Loucy (cell line): ENCODE results near the gene IRGQ.
"Not testable (repeated sequence)": the region's sequence is repeated elsewhere in the genome, so short reads cannot be mapped to it uniquely, and the experiment has no call there.

Source experiments
- EZH2phosphoT487 ChIP-seq: fragments of 200-600 bp; IDR thresholded peaks from 2 replicates; pipeline ENCODE4 v1.6.1; 2018; ENCODE audit warnings: antibody characterized with exemption, mild to moderate bottlenecking, moderate library complexity, borderline replicate concordance
- TF ChIP-seq, protein P1 (sequence below): fragments of 200-600 bp; sonication (generic); conservative IDR thresholded peaks from 2 replicates; pipeline ENCODE4 v1.5.1; 2014; ENCODE audit warnings: mild to moderate bottlenecking, antibody characterized with exemption, low read length

DNA sequence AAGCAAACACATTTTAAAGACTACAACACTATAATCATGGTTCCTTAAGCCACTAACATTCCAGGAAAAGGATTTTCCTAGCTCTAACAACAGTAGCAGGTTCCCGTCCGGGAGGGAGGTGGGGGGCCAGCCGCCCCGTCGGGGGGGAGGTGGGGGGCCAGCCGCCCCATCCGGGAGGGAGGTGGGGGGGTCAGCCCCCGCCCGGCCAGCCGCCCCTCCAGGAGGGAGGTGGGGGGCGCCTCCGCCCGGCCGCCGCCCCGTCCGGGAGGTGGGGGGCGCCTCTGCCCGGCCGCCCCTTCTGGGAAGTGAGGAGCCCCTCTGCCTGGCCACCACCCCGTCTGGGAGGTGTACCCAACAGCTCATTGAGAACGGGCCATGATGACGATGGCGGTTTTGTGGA, 48.0 kb downstream of the IRGQ start:
- TF ChIP-seq, protein P1, sequence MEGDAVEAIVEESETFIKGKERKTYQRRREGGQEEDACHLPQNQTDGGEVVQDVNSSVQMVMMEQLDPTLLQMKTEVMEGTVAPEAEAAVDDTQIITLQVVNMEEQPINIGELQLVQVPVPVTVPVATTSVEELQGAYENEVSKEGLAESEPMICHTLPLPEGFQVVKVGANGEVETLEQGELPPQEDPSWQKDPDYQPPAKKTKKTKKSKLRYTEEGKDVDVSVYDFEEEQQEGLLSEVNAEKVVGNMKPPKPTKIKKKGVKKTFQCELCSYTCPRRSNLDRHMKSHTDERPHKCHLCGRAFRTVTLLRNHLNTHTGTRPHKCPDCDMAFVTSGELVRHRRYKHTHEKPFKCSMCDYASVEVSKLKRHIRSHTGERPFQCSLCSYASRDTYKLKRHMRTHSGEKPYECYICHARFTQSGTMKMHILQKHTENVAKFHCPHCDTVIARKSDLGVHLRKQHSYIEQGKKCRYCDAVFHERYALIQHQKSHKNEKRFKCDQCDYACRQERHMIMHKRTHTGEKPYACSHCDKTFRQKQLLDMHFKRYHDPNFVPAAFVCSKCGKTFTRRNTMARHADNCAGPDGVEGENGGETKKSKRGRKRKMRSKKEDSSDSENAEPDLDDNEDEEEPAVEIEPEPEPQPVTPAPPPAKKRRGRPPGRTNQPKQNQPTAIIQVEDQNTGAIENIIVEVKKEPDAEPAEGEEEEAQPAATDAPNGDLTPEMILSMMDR, result not testable (repeated sequence)
- TF ChIP-seq EZH2phosphoT487, result not testable (repeated sequence)
